A549 (cell line): ENCODE data around the gene NFASC. TPM values are rescaled to one million over a fixed set of nuclear protein-coding genes. Genes with fewer than 3 reads are reported as not detected.

Source experiments
- ATAC-seq, 2 experiments: fragments of 200-7000 bp in 1 of 2; fragments of >200 bp in 1 of 2; cut with Nextera tagmentation in 1 of 2; cut with Tn5 transposase in 1 of 2; 3 replicates each; pipeline versions ENCODE4 v1.8.0 to v1.9.1; 2018 to 2020; ENCODE audit warnings: mild to moderate bottlenecking in 1 of 2, moderate library complexity in 1 of 2
- CTCF ChIA-PET: fragments of 300-600 bp; sonication (Branson Sonifier 250); formaldehyde crosslinking; extraction: SDS; loops from one replicate; lab custom pipeline; 2021; ENCODE audit warnings: antibody characterized with exemption, inconsistent platforms; lab: Yijun Ruan, JAX
- POLR2A ChIA-PET: fragments of 350-600 bp; formaldehyde crosslinking; extraction: SDS; loops from one replicate; lab custom pipeline; 2021; ENCODE audit warnings: antibody characterized with exemption, inconsistent platforms; lab: Yijun Ruan, JAX
- DNase-seq, 2 experiments: peaks; one replicate each; pipeline versions ENCODE4 v3.0.0 to v3.0.0-alpha.2; 2011 to 2016; ENCODE audit warnings: low read depth in 1 of 2, low spot score in 1 of 2
- FAIRE-seq: peaks from 2 replicates; lab custom pipeline; 2011; peaks lifted over from hg19 to GRCh38; lab: Jason Lieb, UNC
- H3K27ac ChIP-seq, 2 experiments: fragments of >200 bp; sonication (Bioruptor Twin); formaldehyde crosslinking; 3 replicates each; pipeline ENCODE4 v1.5.1; 2016 to 2017
- H3K4me1 ChIP-seq: fragments of >200 bp; sonication (Bioruptor Twin); formaldehyde crosslinking; 3 replicates; pipeline ENCODE4 v1.6.1; 2016
- H3K4me2 ChIP-seq: fragments of >200 bp; sonication (Bioruptor Twin); formaldehyde crosslinking; 3 replicates; pipeline ENCODE4 v1.6.1; 2016
- H3K4me3 ChIP-seq: fragments of >200 bp; sonication (Bioruptor Twin); formaldehyde crosslinking; 3 replicates; pipeline ENCODE4 v1.5.1; 2016
- H3K9me3 ChIP-seq: fragments of >200 bp; sonication (Bioruptor Twin); formaldehyde crosslinking; 3 replicates; pipeline ENCODE4 v1.6.1; 2016
- BHLHE40 ChIP-seq: IDR thresholded peaks from 2 replicates; pipeline ENCODE4 v1.6.1; 2012; ENCODE audit warnings: low read depth, low read length, inconsistent platforms
- CEBPB ChIP-seq, 2 experiments: fragments of >200 bp in 1 of 2; sonication (Bioruptor Twin) in 1 of 2; formaldehyde crosslinking in 1 of 2; IDR thresholded peaks; 2 replicates each; pipeline ENCODE4 v1.6.1; 2012 to 2016
- EHMT2 ChIP-seq: fragments of 200-600 bp; sonication (generic); IDR thresholded peaks from 2 replicates; pipeline ENCODE4 v1.6.1; 2016; ENCODE audit warnings: antibody characterized with exemption, low read depth, mild to moderate bottlenecking, moderate library complexity
- FOSL2 ChIP-seq, 2 experiments: fragments of 450-650 bp in 1 of 2; fragments of >200 bp in 1 of 2; sonication (Bioruptor Twin) in 1 of 2; formaldehyde crosslinking; IDR thresholded peaks; 2 replicates each; pipeline versions ENCODE4 v1.5.0 to v1.6.1; 2016 to 2020; ENCODE audit warnings: mild to moderate bottlenecking in 1 of 2, moderate library complexity in 1 of 2
- FOXS1 ChIP-seq: fragments of 250-450 bp; sonication (Bioruptor Pico); IDR thresholded peaks from 2 replicates; pipeline ENCODE4 v1.5.0; 2020; ENCODE audit warnings: mild to moderate bottlenecking, moderate library complexity
- HDAC2 ChIP-seq: fragments of 200-600 bp; sonication (generic); IDR thresholded peaks from 2 replicates; pipeline ENCODE4 v1.6.1; 2016
- HOXB13 ChIP-seq: fragments of 250-450 bp; sonication (Bioruptor Pico); IDR thresholded peaks from 2 replicates; pipeline ENCODE4 v1.5.0; 2020; ENCODE audit warnings: low read depth, mild to moderate bottlenecking, moderate library complexity
- HOXB5 ChIP-seq: fragments of 250-450 bp; sonication (Bioruptor Pico); IDR thresholded peaks from 2 replicates; pipeline ENCODE4 v1.5.0; 2020; ENCODE audit warnings: mild to moderate bottlenecking, moderate library complexity
- KDM1A ChIP-seq: fragments of 200-600 bp; sonication (generic); IDR thresholded peaks from 2 replicates; pipeline ENCODE4 v1.6.1; 2016; ENCODE audit warnings: low read depth, mild to moderate bottlenecking
- KDM5A ChIP-seq: fragments of 200-600 bp; sonication (generic); IDR thresholded peaks from 2 replicates; pipeline ENCODE4 v1.6.1; 2016; ENCODE audit warnings: antibody characterized with exemption, mild to moderate bottlenecking
- NPAS2 ChIP-seq: fragments of 250-450 bp; sonication (Bioruptor Pico); IDR thresholded peaks from 2 replicates; pipeline ENCODE4 v1.8.0; 2022; ENCODE audit warnings: mild to moderate bottlenecking, moderate library complexity, borderline replicate concordance
- PHF8 ChIP-seq: fragments of 200-600 bp; sonication (generic); IDR thresholded peaks from 2 replicates; pipeline ENCODE4 v1.6.1; 2016; ENCODE audit warnings: low read depth, mild to moderate bottlenecking, antibody characterized with exemption, moderate library complexity, borderline replicate concordance
- RAD21 ChIP-seq, 2 experiments: fragments of >200 bp in 1 of 2; sonication (Bioruptor Twin) in 1 of 2; formaldehyde crosslinking in 1 of 2; IDR thresholded peaks in 1 of 2; conservative IDR thresholded peaks in 1 of 2; 2 replicates in 1 of 2; 3 replicates in 1 of 2; pipeline ENCODE4 v1.6.1; 2012 to 2018; ENCODE audit warnings: inconsistent platforms in 1 of 2
- RARB ChIP-seq: fragments of 250-450 bp; sonication (Bioruptor Pico); IDR thresholded peaks from 2 replicates; pipeline ENCODE4 v1.8.0; 2021; ENCODE audit warnings: mild to moderate bottlenecking, moderate library complexity
- SMC3 ChIP-seq: fragments of >200 bp; sonication (Bioruptor Twin); formaldehyde crosslinking; IDR thresholded peaks from 3 replicates; pipeline ENCODE4 v1.6.1; 2018; ENCODE audit warnings: inconsistent platforms
- TFCP2L1 ChIP-seq: fragments of 250-450 bp; sonication (Bioruptor Pico); IDR thresholded peaks from 2 replicates; pipeline ENCODE4 v1.5.0; 2021; ENCODE audit warnings: mild to moderate bottlenecking
- TP53 ChIP-seq: fragments of 250-450 bp; sonication (Bioruptor Pico); IDR thresholded peaks from 2 replicates; pipeline ENCODE4 v1.5.0; 2021; ENCODE audit warnings: mild to moderate bottlenecking, moderate library complexity
- ZNF302 ChIP-seq: fragments of 250-450 bp; sonication (Bioruptor Pico); IDR thresholded peaks from 2 replicates; pipeline ENCODE4 v1.9.0; 2021; ENCODE audit warnings: inconsistent platforms, mild to moderate bottlenecking, moderate library complexity
- ZSCAN20 ChIP-seq: fragments of 250-450 bp; sonication (Bioruptor Pico); IDR thresholded peaks from 2 replicates; pipeline ENCODE4 v1.8.0; 2022; ENCODE audit warnings: mild to moderate bottlenecking, moderate library complexity
- WGBS: methylation state at CpG from one replicate; pipeline ENCODE4 v1.1.6; 2017; ENCODE audit errors: missing lambda C conversion rate; 5-methylcytosine and 5-hydroxymethylcytosine counted together
- polyA plus RNA-seq, 4 experiments: library from polyadenylated mRNA; depleted of rRNA in 3 of 4; stranded (reverse); fragments of >200 nt; fragmentation: RNase III in 1 of 4; extraction: RNeasy Plus Mini Kit Qiagen cat#74134 plus additional on column Dnase treatment in 1 of 4; gene quantifications; 2 replicates in 3 of 4; 3 replicates in 1 of 4; pipeline ENCODE4 v1.2.3, GENCODE V29; 2011 to 2017
- TF ChIP-seq, protein P1 (sequence below): fragments of 450-650 bp; IDR thresholded peaks from 2 replicates; pipeline ENCODE4 v1.6.1; 2014; ENCODE audit warnings: antibody characterized with exemption
- TF ChIP-seq, protein P2 (sequence below): fragments of >200 bp; sonication (Bioruptor Twin); formaldehyde crosslinking; IDR thresholded peaks from 2 replicates; pipeline ENCODE4 v1.6.1; 2016
- TF ChIP-seq, protein P3 (sequence below): fragments of >200 bp; sonication (Bioruptor Twin); formaldehyde crosslinking; IDR thresholded peaks from 3 replicates; pipeline ENCODE4 v1.6.1; 2016
- TF ChIP-seq, protein P4 (sequence below): fragments of 150-350 bp; IDR thresholded peaks from 2 replicates; pipeline ENCODE4 v1.6.1; 2014; ENCODE audit warnings: low read depth, mild to moderate bottlenecking, low read length

Gene NFASC
- polyA plus RNA-seq, 2 of the 4 experiments (the other 2 are of a cell fraction) = 0.27 to 0.39 TPM

DNA sequence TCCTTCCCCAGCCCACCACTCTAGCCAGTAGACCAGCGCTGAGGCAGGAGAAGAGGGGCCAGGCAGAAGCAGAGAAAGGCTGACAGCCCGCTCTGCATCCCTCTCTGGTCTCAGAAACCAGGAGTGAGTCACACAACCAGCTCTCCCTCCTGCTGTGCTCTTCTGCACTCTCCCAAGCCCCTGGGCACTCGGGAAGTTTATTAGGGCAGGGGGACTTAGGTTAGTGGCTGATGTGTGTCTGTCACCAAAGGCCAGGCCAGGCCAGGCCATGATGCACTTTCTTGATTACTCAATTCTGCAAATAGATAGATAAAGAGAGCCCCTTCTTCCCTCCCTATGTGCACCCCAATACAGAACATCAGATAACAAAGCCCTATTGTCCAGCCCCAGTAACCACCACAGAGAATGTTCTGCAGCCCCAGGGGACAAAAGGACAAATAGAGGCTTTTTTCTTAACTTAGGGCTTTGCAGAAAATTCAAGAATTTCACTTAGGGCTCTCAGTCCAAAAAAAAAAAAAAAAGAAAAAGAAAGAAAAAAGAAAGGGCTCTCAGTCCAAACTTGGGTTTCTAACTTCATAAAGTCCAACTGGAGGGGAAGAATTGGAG is 119.5 kb downstream of the NFASC start:
- DNase-seq = no peak
- TF ChIP-seq KDM5A = no peak
- TF ChIP-seq FOSL2 (IDR thresholded peaks at IDR 0.05) = no peak
- TF ChIP-seq FOSL2 (CRISPR knock-in tag; IDR thresholded peaks at IDR 0.05) = no peak
- no peak for TF ChIP-seq NPAS2 (CRISPR knock-in tag)
- TF ChIP-seq KDM1A = no peak
- TF ChIP-seq, protein P1, sequence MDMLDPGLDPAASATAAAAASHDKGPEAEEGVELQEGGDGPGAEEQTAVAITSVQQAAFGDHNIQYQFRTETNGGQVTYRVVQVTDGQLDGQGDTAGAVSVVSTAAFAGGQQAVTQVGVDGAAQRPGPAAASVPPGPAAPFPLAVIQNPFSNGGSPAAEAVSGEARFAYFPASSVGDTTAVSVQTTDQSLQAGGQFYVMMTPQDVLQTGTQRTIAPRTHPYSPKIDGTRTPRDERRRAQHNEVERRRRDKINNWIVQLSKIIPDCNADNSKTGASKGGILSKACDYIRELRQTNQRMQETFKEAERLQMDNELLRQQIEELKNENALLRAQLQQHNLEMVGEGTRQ = no peak
- TF ChIP-seq EHMT2 = no peak
- TF ChIP-seq HOXB13 = no peak
- no peak for TF ChIP-seq RARB
- TF ChIP-seq PHF8 = no peak
- TF ChIP-seq HDAC2 = no peak
- TF ChIP-seq TP53 (CRISPR knock-in tag) = no peak
- no peak for TF ChIP-seq CEBPB (IDR thresholded peaks at IDR 0.05)
- no peak for TF ChIP-seq BHLHE40
- no peak for TF ChIP-seq ZNF302 (CRISPR knock-in tag)
- TF ChIP-seq HOXB5 (CRISPR knock-in tag) = no peak
- no peak for TF ChIP-seq ZSCAN20
- TF ChIP-seq SMC3 = no peak
- TF ChIP-seq TFCP2L1 = no peak
- TF ChIP-seq, protein P2, sequence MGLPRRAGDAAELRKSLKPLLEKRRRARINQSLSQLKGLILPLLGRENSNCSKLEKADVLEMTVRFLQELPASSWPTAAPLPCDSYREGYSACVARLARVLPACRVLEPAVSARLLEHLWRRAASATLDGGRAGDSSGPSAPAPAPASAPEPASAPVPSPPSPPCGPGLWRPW = no peak
- TF ChIP-seq, protein P3, sequence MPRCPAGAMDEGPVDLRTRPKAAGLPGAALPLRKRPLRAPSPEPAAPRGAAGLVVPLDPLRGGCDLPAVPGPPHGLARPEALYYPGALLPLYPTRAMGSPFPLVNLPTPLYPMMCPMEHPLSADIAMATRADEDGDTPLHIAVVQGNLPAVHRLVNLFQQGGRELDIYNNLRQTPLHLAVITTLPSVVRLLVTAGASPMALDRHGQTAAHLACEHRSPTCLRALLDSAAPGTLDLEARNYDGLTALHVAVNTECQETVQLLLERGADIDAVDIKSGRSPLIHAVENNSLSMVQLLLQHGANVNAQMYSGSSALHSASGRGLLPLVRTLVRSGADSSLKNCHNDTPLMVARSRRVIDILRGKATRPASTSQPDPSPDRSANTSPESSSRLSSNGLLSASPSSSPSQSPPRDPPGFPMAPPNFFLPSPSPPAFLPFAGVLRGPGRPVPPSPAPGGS = no peak
- 60% methylated on average over 3 of the region's 3 CpGs for WGBS
- ChIA-PET POLR2A (no interaction called here), CTCF (interaction anchor here (0.6 to 10.0 kb wide), 64 partner anchors 10 to 594 kb away, joined by 3 to 220 read pairs (median 5); partner anchors contain the start of genes RBBP5, TMCC2 and TMEM81)
- Histone ChIP-seq H3K4me3 (no peak overlapping the region), H3K4me1 (no peaks in the 10 kb centered on the region), H3K9me3 (no peaks in the 10 kb centered on the region), H3K27ac (no peak overlapping the region), H3K4me2 (no peak overlapping the region)
- peak in 1 of 2 experiments; percentile 7; a peak in 1 of 6 replicates for ATAC-seq
- FAIRE-seq = no peak

DNA sequence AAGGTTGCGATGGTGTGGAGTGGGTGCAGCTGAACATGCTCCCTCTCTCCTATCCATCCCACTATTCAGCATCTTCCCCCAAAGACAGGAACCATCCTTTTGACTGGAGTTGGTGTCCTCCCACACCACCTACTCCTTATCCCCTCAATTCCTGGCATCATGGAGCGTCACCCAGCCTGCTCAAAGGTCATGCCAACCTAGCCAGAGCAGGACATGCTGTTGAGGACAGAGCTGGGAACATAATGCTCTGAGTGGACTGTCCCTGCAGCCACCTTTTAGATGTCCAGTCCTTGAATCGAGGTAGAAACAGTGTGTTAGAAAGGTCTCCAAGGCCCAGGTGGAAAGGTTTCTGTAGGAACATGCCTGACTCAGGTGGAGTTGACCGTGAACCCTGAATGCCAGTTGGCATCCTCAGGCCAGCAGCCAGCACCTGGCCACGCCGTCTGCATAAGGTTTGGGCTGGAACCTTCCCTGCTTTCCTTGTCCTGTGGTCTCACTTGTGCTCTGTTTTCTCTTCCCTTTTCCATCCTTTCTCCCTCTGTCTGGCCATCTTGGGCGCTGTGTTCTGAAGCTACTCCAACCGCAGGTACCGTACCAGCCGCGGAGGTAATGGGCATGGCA is 120.2 kb downstream of the NFASC start:
- no peak overlapping the region for H3K4me3 ChIP-seq
- ATAC-seq (no peak), DNase-seq (no peak), FAIRE-seq (no peak)
- 40% methylated on average over 10 of the region's 11 CpGs for WGBS
- TF ChIP-seq TP53 (CRISPR knock-in tag) (no peak), RARB (no peak), FOXS1 (CRISPR knock-in tag) (no peak), BHLHE40 (no peak), RAD21 (conservative IDR thresholded peaks at IDR 0.05 in 1 of 2, IDR thresholded peaks at IDR 0.05 in 1 of 2) (no peak)
- TF ChIP-seq, protein P4, sequence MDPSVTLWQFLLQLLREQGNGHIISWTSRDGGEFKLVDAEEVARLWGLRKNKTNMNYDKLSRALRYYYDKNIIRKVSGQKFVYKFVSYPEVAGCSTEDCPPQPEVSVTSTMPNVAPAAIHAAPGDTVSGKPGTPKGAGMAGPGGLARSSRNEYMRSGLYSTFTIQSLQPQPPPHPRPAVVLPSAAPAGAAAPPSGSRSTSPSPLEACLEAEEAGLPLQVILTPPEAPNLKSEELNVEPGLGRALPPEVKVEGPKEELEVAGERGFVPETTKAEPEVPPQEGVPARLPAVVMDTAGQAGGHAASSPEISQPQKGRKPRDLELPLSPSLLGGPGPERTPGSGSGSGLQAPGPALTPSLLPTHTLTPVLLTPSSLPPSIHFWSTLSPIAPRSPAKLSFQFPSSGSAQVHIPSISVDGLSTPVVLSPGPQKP = no peak
- no peaks in the 10 kb centered on the region for H3K9me3 ChIP-seq
- H3K27ac ChIP-seq = no peak overlapping the region
- H3K4me1 ChIP-seq = no peaks in the 10 kb centered on the region
- ChIA-PET CTCF (interaction anchor here (0.9 to 10.0 kb wide), 8 partner anchors 10 to 266 kb away, joined by 3 to 220 read pairs (median 32); no protein-coding TSS in a partner anchor), POLR2A (no interaction called here)
- no peak overlapping the region for H3K4me2 ChIP-seq
